HG02852 (cell line): ENCODE measurements around the gene TBC1D3L.
"Not testable (repeated sequence)": the region's sequence is repeated elsewhere in the genome, so short reads cannot be mapped to it uniquely, and the experiment has no call there.

Experiments
- ATAC-seq: cut with Tn5 transposase; IDR thresholded peaks from one replicate; pipeline ENCODE4 v1.9.1; 2021; ENCODE audit warnings: mild to moderate bottlenecking, moderate library complexity; ENCODE audit not compliant: unreplicated experiment

TBC1D3L gene

DNA sequence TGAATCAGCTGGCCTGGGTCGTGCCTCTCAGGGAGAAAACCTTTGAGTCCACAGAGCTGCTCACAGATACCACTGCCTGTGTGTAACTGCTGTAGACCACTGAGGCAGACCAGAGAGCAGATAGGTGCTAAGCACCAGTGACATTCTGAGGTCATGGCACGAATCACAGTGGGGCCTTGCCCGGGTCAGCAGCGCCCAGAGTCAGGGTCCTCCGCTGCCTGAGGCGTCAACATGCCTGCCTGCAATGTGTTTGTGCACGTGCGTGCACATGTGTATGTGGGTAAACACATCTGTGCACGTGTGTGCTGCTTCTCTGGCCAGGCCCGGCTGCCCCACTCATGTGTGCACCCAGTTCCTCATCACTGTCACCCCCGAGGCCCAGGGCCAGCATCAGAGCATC is at the start of gene TBC1D3L:
TSS of gene TBC1D3L (minus strand) at position 101 of the 400 bp plus-strand sequence. CDS start 1,540 bp downstream, outside the sequence.
- ATAC-seq = not testable (repeated sequence)

DNA sequence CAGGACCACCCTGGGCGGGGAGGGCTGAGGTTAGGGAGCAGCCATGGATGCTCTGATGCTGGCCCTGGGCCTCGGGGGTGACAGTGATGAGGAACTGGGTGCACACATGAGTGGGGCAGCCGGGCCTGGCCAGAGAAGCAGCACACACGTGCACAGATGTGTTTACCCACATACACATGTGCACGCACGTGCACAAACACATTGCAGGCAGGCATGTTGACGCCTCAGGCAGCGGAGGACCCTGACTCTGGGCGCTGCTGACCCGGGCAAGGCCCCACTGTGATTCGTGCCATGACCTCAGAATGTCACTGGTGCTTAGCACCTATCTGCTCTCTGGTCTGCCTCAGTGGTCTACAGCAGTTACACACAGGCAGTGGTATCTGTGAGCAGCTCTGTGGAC is 14.8 kb upstream of the TBC1D3L start, which contains the start of gene TBC1D3D:
TSS of gene TBC1D3D (plus strand) at position 301 of the 400 bp plus-strand sequence. CDS start 1,585 bp downstream, outside the sequence.
- ATAC-seq = not testable (repeated sequence)
